IPS-NIHi7 (cell line): Measurements from ENCODE around the gene TTLL3.
"Not testable (repeated sequence)": the region's sequence is repeated elsewhere in the genome, so short reads cannot be mapped to it uniquely, and the experiment has no call there.

Experiments used
- DNase-seq: peaks from one replicate; pipeline ENCODE4 v3.0.0; 2012; ENCODE audit warnings: mixed read lengths; ENCODE audit errors: extremely low spot score

TTLL3 gene

GRCh38 chr3:9837701-9838582 lies 27.9 kb downstream of the TTLL3 start:
- no peak for DNase-seq

- no peak for DNase-seq
Measured at GRCh38 chr3:9838856-9839255, 28.8 kb downstream of the TTLL3 start.

- DNase-seq = no peak
Measured at GRCh38 chr3:9841015-9841414, 31.0 kb downstream of the TTLL3 start.

- peak; percentile 100 for DNase-seq
Measured at GRCh38 chr3:9843715-9844438, 33.8 kb downstream of the TTLL3 start, which contains the start of gene RPUSD3. Gene RPUSD3 (minus strand): TSS chr3:9844008. CDS start chr3:9843990, 18 bp downstream.

GRCh38 chr3:9846231-9846630 lies 36.2 kb downstream of the TTLL3 start:
- no peak for DNase-seq

- no peak for DNase-seq
Measured at GRCh38 chr3:9846931-9847488, 36.9 kb downstream of the TTLL3 start.

GRCh38 chr3:9847870-9848269 lies 37.8 kb downstream of the TTLL3 start:
- DNase-seq = not testable (repeated sequence)

GRCh38 chr3:9848860-9849259 lies 38.8 kb downstream of the TTLL3 start:
- DNase-seq = not testable (repeated sequence)

- not testable (repeated sequence) for DNase-seq
Measured at GRCh38 chr3:9851383-9851782, 41.3 kb downstream of the TTLL3 start.

GRCh38 chr3:9851926-9852325 lies 41.9 kb downstream of the TTLL3 start:
- DNase-seq = not testable (repeated sequence)

- DNase-seq = no peak
Measured at GRCh38 chr3:9852528-9852927, 42.5 kb downstream of the TTLL3 start.

- not testable (repeated sequence) for DNase-seq
Measured at GRCh38 chr3:9854291-9854940, 44.4 kb downstream of the TTLL3 start.

- no peak for DNase-seq
Measured at GRCh38 chr3:9855594-9855993, 45.5 kb downstream of the TTLL3 start.

GRCh38 chr3:9859530-9860025 lies 49.5 kb downstream of the TTLL3 start:
- no peak for DNase-seq

GRCh38 chr3:9861201-9861600 lies 51.1 kb downstream of the TTLL3 start:
- no peak for DNase-seq

GRCh38 chr3:9861626-9862130 lies 51.6 kb downstream of the TTLL3 start:
- DNase-seq = no peak

- peak; percentile 92 for DNase-seq
Measured at GRCh38 chr3:9862391-9863057, 52.5 kb downstream of the TTLL3 start.

GRCh38 chr3:9863058-9863772 lies 53.2 kb downstream of the TTLL3 start:
- DNase-seq = no peak

- no peak for DNase-seq
Measured at GRCh38 chr3:9864200-9864927, 54.3 kb downstream of the TTLL3 start.
